ENCODE measurements around the gene FHOD3. TPM values are rescaled to one million over a fixed set of nuclear protein-coding genes. Genes with fewer than 3 reads are reported as not detected.

Gene FHOD3
- total RNA-seq, 1 experiment from 2014 or later: 0.34 TPM

DNA sequence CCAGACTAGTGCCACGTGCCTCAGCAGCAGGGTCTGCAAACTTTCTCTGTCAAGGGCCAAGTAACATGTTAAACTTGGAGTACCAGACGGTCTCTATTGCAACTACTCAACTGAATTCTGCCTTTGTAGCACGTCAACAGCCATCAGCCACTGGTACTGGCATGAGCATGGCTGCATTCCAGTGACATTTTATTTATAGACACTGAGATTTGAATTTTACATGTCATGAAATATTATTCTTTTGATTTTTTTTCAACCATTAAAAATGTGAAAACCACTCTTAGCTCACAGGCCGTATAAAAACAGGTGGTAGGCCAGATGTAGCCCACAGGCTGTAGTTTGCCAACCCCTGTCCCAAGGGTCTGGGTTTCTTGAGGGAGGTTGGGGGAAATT lies 331.6 kb downstream of the FHOD3 start:
- Histone ChIP-seq H3K27ac (ENCODE audit: low read depth, low read length, poor library complexity, severe bottlenecking) (no peak overlapping the region), H3K4me3 (ENCODE audit: low read depth, low read length, poor library complexity, severe bottlenecking) (no peak overlapping the region), H3K36me3 (ENCODE audit: insufficient read depth, low read length, poor library complexity, severe bottlenecking) (no peaks in the 10 kb centered on the region), H3K27me3 (replicated peaks; ENCODE audit: insufficient read depth, low read depth, low read length, poor library complexity) (no peaks in the 10 kb centered on the region), H3K4me1 (ENCODE audit: insufficient read depth, low read length, poor library complexity, severe bottlenecking) (no peaks in the 10 kb centered on the region), H3K9me3 (ENCODE audit: low read depth, low read length, poor library complexity, severe bottlenecking) (no peaks in the 10 kb centered on the region)
- no TSS peak for BruUV-seq (replicated peaks)
- intact Hi-C loops (cut with micrococcal nuclease; ENCODE audit: unreplicated experiment): no loop called here
- no peak for DNase-seq (ENCODE audit: low spot score)
- ChIA-PET CTCF (no interaction called here), POLR2A (ENCODE audit: low non-redundant PET) (no interaction called here)
- TF ChIP-seq, protein P1, sequence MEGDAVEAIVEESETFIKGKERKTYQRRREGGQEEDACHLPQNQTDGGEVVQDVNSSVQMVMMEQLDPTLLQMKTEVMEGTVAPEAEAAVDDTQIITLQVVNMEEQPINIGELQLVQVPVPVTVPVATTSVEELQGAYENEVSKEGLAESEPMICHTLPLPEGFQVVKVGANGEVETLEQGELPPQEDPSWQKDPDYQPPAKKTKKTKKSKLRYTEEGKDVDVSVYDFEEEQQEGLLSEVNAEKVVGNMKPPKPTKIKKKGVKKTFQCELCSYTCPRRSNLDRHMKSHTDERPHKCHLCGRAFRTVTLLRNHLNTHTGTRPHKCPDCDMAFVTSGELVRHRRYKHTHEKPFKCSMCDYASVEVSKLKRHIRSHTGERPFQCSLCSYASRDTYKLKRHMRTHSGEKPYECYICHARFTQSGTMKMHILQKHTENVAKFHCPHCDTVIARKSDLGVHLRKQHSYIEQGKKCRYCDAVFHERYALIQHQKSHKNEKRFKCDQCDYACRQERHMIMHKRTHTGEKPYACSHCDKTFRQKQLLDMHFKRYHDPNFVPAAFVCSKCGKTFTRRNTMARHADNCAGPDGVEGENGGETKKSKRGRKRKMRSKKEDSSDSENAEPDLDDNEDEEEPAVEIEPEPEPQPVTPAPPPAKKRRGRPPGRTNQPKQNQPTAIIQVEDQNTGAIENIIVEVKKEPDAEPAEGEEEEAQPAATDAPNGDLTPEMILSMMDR (conservative IDR thresholded peaks at IDR 0.05; ENCODE audit: low read depth, low read length): no peak

DNA sequence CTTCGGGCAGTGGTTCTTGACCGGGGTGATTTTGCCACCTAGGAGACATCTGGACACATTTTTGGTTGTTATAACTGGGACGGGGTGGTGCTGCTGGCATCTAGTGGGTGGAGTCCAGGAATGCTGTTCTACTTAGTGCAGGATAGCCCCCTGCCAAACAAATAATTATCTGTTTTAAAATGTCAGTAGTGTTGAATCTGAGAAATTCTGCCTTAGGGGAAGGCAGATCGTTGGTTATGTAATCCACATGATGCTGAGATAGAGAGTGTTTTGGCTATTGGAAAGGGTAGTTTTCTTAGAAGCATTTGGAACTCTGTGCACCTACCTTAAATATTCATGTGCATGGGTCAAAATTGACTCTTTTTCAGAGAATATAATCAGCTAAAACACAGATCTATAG lies 332.3 kb downstream of the FHOD3 start:
- Histone ChIP-seq H3K27me3 (replicated peaks; ENCODE audit: insufficient read depth, low read depth, low read length, poor library complexity) (no peaks in the 10 kb centered on the region), H3K27ac (ENCODE audit: low read depth, low read length, poor library complexity, severe bottlenecking) (no peak overlapping the region), H3K4me3 (ENCODE audit: low read depth, low read length, poor library complexity, severe bottlenecking) (no peak overlapping the region), H3K4me1 (ENCODE audit: insufficient read depth, low read length, poor library complexity, severe bottlenecking) (no peaks in the 10 kb centered on the region), H3K9me3 (ENCODE audit: low read depth, low read length, poor library complexity, severe bottlenecking) (no peaks in the 10 kb centered on the region), H3K36me3 (ENCODE audit: insufficient read depth, low read length, poor library complexity, severe bottlenecking) (no peaks in the 10 kb centered on the region)
- no peak for TF ChIP-seq EZH2 (IDR thresholded peaks at IDR 0.05; ENCODE audit: borderline replicate concordance, low read depth, low read length, poor library complexity, severe bottlenecking)
- TF ChIP-seq, protein P1 (conservative IDR thresholded peaks at IDR 0.05; ENCODE audit: low read depth, low read length): no peak
- intact Hi-C loops (cut with micrococcal nuclease; ENCODE audit: unreplicated experiment): no loop called here
- CTCF ChIA-PET: no interaction called here
- no peak for DNase-seq (ENCODE audit: low spot score)
- POLR2A ChIA-PET (ENCODE audit: low non-redundant PET): no interaction called here
- no TSS peak for BruUV-seq (replicated peaks)

DNA sequence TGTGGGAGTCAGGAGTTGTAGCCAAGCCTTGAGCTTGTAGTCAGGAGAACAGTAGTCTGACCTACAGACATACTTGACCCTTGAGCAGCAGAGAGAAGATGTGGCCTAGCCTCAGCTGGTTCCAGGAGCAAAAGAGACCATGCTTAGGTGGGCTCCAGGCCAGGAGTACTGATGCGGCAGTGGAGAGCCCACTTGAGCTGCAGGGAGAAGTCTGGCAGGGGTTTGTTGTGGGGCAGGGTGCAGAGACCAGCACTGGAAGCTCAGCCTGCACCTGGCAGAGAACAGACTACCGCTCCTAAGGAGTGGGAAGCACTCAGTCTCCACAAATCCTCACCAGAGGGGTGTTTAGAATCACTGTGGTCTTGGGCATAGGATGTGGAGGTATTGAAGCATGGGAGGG lies 333.4 kb downstream of the FHOD3 start:
- Histone ChIP-seq H3K4me1 (ENCODE audit: insufficient read depth, low read length, poor library complexity, severe bottlenecking) (no peaks in the 10 kb centered on the region), H3K27me3 (replicated peaks; ENCODE audit: insufficient read depth, low read depth, low read length, poor library complexity) (no peaks in the 10 kb centered on the region), H3K9me3 (ENCODE audit: low read depth, low read length, poor library complexity, severe bottlenecking) (no peaks in the 10 kb centered on the region), H3K36me3 (ENCODE audit: insufficient read depth, low read length, poor library complexity, severe bottlenecking) (no peaks in the 10 kb centered on the region), H3K27ac (ENCODE audit: low read depth, low read length, poor library complexity, severe bottlenecking) (no peak overlapping the region), H3K4me3 (ENCODE audit: low read depth, low read length, poor library complexity, severe bottlenecking) (no peak overlapping the region)
- CTCF ChIA-PET: no interaction called here
- no peak for TF ChIP-seq EZH2 (IDR thresholded peaks at IDR 0.05; ENCODE audit: borderline replicate concordance, low read depth, low read length, poor library complexity, severe bottlenecking)
- TF ChIP-seq, protein P1 (conservative IDR thresholded peaks at IDR 0.05; ENCODE audit: low read depth, low read length): no peak
- POLR2A ChIA-PET (ENCODE audit: low non-redundant PET): no interaction called here
- intact Hi-C loops (cut with micrococcal nuclease; ENCODE audit: unreplicated experiment): no loop called here
- no peak for DNase-seq (ENCODE audit: low spot score)
- no TSS peak for BruUV-seq (replicated peaks)

All from A673 (cell line).